ENCODE data around the gene EFNA3. TPM values are rescaled to one million over a fixed set of nuclear protein-coding genes. Genes with fewer than 3 reads are reported as not detected.

Gene EFNA3
- total and polyA plus RNA-seq, 2 of the 4 experiments (the other 2 are of a cell fraction), result 0.72 to 1.6 TPM

DNA sequence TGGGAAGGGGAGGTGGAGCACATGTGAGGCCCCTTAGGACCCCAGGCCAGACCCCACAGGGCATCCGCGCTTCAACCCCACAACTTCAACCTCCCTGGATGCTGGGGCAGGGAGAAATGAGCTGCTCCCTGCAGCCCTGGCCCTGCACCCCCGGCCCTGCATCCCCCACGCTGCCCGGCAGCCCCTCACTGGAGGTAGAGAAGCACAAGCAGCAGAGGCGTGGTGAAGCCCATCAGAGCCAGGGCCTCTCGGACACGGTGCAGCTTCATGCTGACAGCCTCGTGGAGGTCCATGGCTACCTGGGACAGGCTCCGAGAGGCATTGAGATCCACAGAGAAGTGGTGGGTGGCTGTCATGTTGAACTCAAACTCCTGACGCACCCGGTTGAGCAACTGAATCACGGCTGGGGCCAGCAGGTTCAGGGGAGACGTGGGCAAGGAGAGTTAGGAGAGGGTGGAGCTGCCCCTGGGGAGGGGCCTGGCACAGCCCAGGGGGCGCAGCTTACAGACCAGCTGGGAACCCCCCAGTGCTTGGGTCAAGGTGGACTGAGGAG is 48.3 kb upstream of the EFNA3 start:
- Histone ChIP-seq H3K27ac (ENCODE audit: insufficient read depth, low read length) (no peak overlapping the region), H3K23ac (ENCODE audit: low read depth, low read length) (no peak overlapping the region), H2BK20ac (ENCODE audit: low read depth, low read length) (no peak overlapping the region), H3K4me2 (ENCODE audit: low read depth, low read length) (no peak overlapping the region), H2BK15ac (ENCODE audit: low read depth, low read length) (no peak overlapping the region), H2AFZ (replicated peaks; ENCODE audit: low read length, poor library complexity) (peak overlapping the region; percentile 43), H2BK5ac (ENCODE audit: low read depth, low read length, poor library complexity, severe bottlenecking) (no peak overlapping the region), H4K8ac (ENCODE audit: low read depth in 2 of 2, low read length in 2 of 2) (no peak overlapping the region), H3K9ac (ENCODE audit: low read depth, low read length) (no peak overlapping the region), H2BK120ac (ENCODE audit: low read depth, low read length) (no peak overlapping the region), H3K4me1 (ENCODE audit: control insufficient read depth, insufficient read depth, low read length) (peaks cover 3% of the 10 kb centered on the region; the same call in 1 of the 2 replicates), H3K56ac (ENCODE audit: extremely low read depth, insufficient read depth, low read length) (no peak overlapping the region), H4K91ac (ENCODE audit: insufficient read depth, low read depth, low read length) (no peak overlapping the region), H3K18ac (ENCODE audit: low read depth, low read length) (no peak overlapping the region), H4K20me1 (ENCODE audit: insufficient read depth, low read length) (no peaks in the 10 kb centered on the region; the same call in 1 of the 2 replicates), H3K14ac (replicated peaks; ENCODE audit: low read depth, low read length) (no peak overlapping the region), H3K36me3 (ENCODE audit: control insufficient read depth, insufficient read depth, low read length) (no peaks in the 10 kb centered on the region), H3K27me3 (ENCODE audit: control insufficient read depth, insufficient read depth, low read length) (peaks cover 35% of the 10 kb centered on the region), H3K9me1 (ENCODE audit: insufficient read depth, low read length) (peaks cover 4% of the 10 kb centered on the region), H3K9me3 (ENCODE audit: control insufficient read depth, insufficient read depth, low read length) (no peaks in the 10 kb centered on the region), H2AK5ac (ENCODE audit: low read depth, low read length) (no peak overlapping the region), H2AK9ac (replicated peaks; ENCODE audit: low read depth, low read length, poor library complexity) (no peak overlapping the region), H3K79me1 (ENCODE audit: low read depth in 1 of 2, low read length in 2 of 2) (no peaks in the 10 kb centered on the region), H3K4ac (ENCODE audit: low read depth, low read length) (no peak overlapping the region), H4K5ac (ENCODE audit: low read depth, low read length) (no peak overlapping the region), H3K4me3 (ENCODE audit: insufficient read depth, low read depth, low read length) (no peak overlapping the region)
- POLR2A ChIA-PET (ENCODE audit: unreplicated experiment), result no interaction called here
- CTCF ChIA-PET, result no interaction called here
- TF ChIP-seq MAZ (IDR thresholded peaks at IDR 0.05; ENCODE audit: borderline replicate concordance, low read depth, low read length), result no peak
- no peak for TF ChIP-seq RAD21 (IDR thresholded peaks at IDR 0.05; ENCODE audit: low read length)
- TF ChIP-seq CTCF (conservative IDR thresholded peaks at IDR 0.05; ENCODE audit: low read depth, low read length), result no peak
- TF ChIP-seq MAFK (IDR thresholded peaks at IDR 0.05; ENCODE audit: low read depth, low read length), result no peak
- no peak for TF ChIP-seq POLR2A (IDR thresholded peaks at IDR 0.05; ENCODE audit: low read depth, low read length)
- TF ChIP-seq RFX5 (IDR thresholded peaks at IDR 0.05; ENCODE audit: low read depth, low read length), result no peak
- TF ChIP-seq FOS (IDR thresholded peaks at IDR 0.05; ENCODE audit: low read depth, low read length), result no peak
- no peak for DNase-seq
- intact Hi-C loops (cut with micrococcal nuclease), result no loop called here
- no TSS peak for BruUV-seq (replicated peaks)
- ATAC-seq (ENCODE audit: low read depth), result no peak
- in situ Hi-C loops (cut with MboI; ENCODE audit: low sequenced_read_pairs), result no loop called here
- 69% methylated on average over 12 of the region's 15 CpGs; no CpG with 5 or more reads in 1 of the 2 experiments for WGBS, 2 experiments (ENCODE audit: extremely low coverage in 2 of 2, insufficient read length in 1 of 2)
- dilution Hi-C loops (cut with HindIII; ENCODE audit: low sequenced_read_pairs, unreplicated experiment), result no loop called here
